Thyroid gland (tissue), 4 donors: ENCODE measurements around the gene ITGB2. TPM values are rescaled to one million over a fixed set of nuclear protein-coding genes. Genes with fewer than 3 reads are reported as not detected.

Experiments
- DNase-seq, 2 donors: peaks; one replicate each; pipeline ENCODE4 v3.0.0-alpha.2; 2019
- H3K27ac ChIP-seq, 3 donors: fragments of 200-600 bp; sonication (generic); 1 replicate in 2 of 3; 2 replicates in 1 of 3; pipeline ENCODE4 v1.5.1; 2016 to 2019; ENCODE audit warnings: mild to moderate bottlenecking in 1 of 3, moderate library complexity in 1 of 3
- H3K27me3 ChIP-seq: fragments of 200-600 bp; sonication (generic); one replicate; pipeline ENCODE4 v1.5.1; 2019
- H3K36me3 ChIP-seq, 2 donors: fragments of 200-600 bp; sonication (generic); one replicate each; pipeline ENCODE4 v1.5.1; 2016 to 2019
- H3K4me1 ChIP-seq, 2 donors: fragments of 200-600 bp; sonication (generic); one replicate each; pipeline ENCODE4 v1.5.1; 2017 to 2019
- H3K4me3 ChIP-seq, 3 donors: fragments of 200-600 bp; sonication (generic); replicated peaks in 1 of 3; 1 replicate in 2 of 3; 2 replicates in 1 of 3; pipeline ENCODE4 v1.5.1; 2016; ENCODE audit warnings: mild to moderate bottlenecking in 1 of 3
- H3K9me3 ChIP-seq: fragments of 200-600 bp; sonication (generic); one replicate; pipeline ENCODE4 v1.5.1; 2017
- CTCF ChIP-seq, 6 experiments: fragments of 200-600 bp in 3 of 6; fragments of 450-650 bp in 3 of 6; sonication (generic) in 3 of 6; IDR thresholded peaks; one replicate each; pipeline ENCODE4 v1.5.1; 2016 to 2019; ENCODE audit warnings: antibody characterized with exemption in 6 of 6, mild to moderate bottlenecking in 2 of 6, inconsistent platforms in 1 of 6, moderate library complexity in 1 of 6
- POLR2A ChIP-seq, 2 donors: fragments of 450-650 bp; IDR thresholded peaks; one replicate each; pipeline ENCODE4 v1.6.1; 2017; ENCODE audit warnings: antibody characterized with exemption in 2 of 2, mild to moderate bottlenecking in 2 of 2, moderate library complexity in 1 of 2
- WGBS, 2 donors: methylation state at CpG; one replicate each; pipeline ENCODE4 v1.1.5; 2017; 5-methylcytosine and 5-hydroxymethylcytosine counted together
- intact Hi-C: fragments of 100-400 bp; cut with DNase I; formaldehyde crosslinking; loops from one replicate; pipeline ENCODE4 v1.15.1; 2023
- total RNA-seq, 4 donors: library from RNA; depleted of rRNA; stranded (reverse); fragments of >200 nt; gene quantifications; one replicate each; pipeline ENCODE4 v1.2.3, GENCODE V29; 2016

The ITGB2 gene
- total RNA-seq, 4 donors from 2014 or later = 18.4 to 79.4 (median 27.5) TPM

- intact Hi-C loops = no loop called here
- H3K36me3 ChIP-seq = peaks cover 41 to 46% of the 10 kb centered on the region in 2 donors
- peaks cover 18 to 20% of the 10 kb centered on the region in 2 donors for H3K4me1 ChIP-seq
- DNase-seq = no peak
- H3K9me3 ChIP-seq = no peaks in the 10 kb centered on the region
- TF ChIP-seq CTCF (IDR thresholded peaks at IDR 0.05) (no peak), POLR2A (IDR thresholded peaks at IDR 0.05) (no peak)
- no peak overlapping the region for H3K27ac ChIP-seq
- no peaks in the 10 kb centered on the region for H3K27me3 ChIP-seq
- 88 to 95% methylated on average over 14 to 20 of the region's 20 CpGs for WGBS, 2 donors
- H3K4me3 ChIP-seq = no peak overlapping the region
Measured at GRCh38 chr21:44850208-44850800, 70.4 kb downstream of the ITGB2 start.

GRCh38 chr21:44849616-44850130 lies 71.0 kb downstream of the ITGB2 start:
- Histone ChIP-seq H3K4me3 (no peak overlapping the region), H3K9me3 (no peaks in the 10 kb centered on the region), H3K27me3 (no peaks in the 10 kb centered on the region), H3K27ac (no peak overlapping the region), H3K36me3 (peaks cover 35 to 40% of the 10 kb centered on the region in 2 donors), H3K4me1 (peaks cover 18 to 20% of the 10 kb centered on the region in 2 donors)
- no peak for DNase-seq
- intact Hi-C loops = no loop called here
- TF ChIP-seq CTCF (IDR thresholded peaks at IDR 0.05) (no peak), POLR2A (IDR thresholded peaks at IDR 0.05) (no peak)
- WGBS, 2 donors = 82 to 83% methylated on average over 12 of the region's 12 CpGs

DNA sequence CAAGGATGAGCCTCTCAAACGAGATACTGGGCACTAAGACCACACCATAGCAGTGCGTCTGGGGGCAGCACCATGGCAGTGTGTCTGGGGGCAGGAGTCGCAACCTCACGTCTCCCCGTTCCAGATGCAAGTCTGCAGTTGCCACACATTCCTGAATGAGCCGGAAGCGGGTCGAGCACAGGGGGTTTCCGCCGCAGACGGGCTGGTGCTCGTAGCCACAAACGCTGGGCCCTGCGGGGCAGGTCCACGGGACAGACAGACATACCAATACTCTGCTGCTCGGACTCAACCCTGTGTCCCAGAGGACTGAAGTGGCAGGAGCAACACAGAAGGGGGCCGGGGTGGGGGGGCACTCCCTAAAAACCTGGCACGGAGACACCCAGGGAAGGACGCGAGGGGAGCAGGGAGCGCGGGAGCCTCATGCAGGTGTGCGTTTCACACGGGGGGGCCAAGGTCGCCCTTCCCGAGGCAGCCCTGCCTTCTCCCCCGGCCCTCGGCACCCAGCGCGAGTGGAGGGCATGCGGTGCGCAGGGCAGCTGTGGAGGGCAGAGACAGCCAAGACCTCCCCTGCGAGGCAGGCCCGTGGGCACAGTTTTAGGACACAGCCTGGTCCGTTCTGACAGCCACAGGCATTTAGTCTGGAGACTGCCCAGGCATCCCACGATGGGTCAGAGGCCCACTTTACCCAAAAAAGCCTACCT lies 71.7 kb downstream of the ITGB2 start:
- Histone ChIP-seq H3K9me3 (no peaks in the 10 kb centered on the region), H3K27me3 (no peaks in the 10 kb centered on the region), H3K27ac (no peak overlapping the region), H3K36me3 (peaks cover 28 to 33% of the 10 kb centered on the region in 2 donors), H3K4me1 (peaks cover 18 to 20% of the 10 kb centered on the region in 2 donors), H3K4me3 (no peak overlapping the region)
- TF ChIP-seq CTCF (IDR thresholded peaks at IDR 0.05) (no peak), POLR2A (IDR thresholded peaks at IDR 0.05) (no peak)
- 94 to 99% methylated on average over 21 to 23 of the region's 36 CpGs for WGBS, 2 donors
- no peak for DNase-seq
- intact Hi-C loops = no loop called here

GRCh38 chr21:44847261-44848056 lies 73.2 kb downstream of the ITGB2 start:
- Histone ChIP-seq H3K36me3 (peaks cover 25 to 31% of the 10 kb centered on the region in 2 donors), H3K4me1 (peaks cover 18 to 20% of the 10 kb centered on the region in 2 donors), H3K27ac (no peak overlapping the region), H3K4me3 (no peak overlapping the region), H3K27me3 (no peaks in the 10 kb centered on the region), H3K9me3 (no peaks in the 10 kb centered on the region)
- TF ChIP-seq CTCF (IDR thresholded peaks at IDR 0.05) = no peak
- TF ChIP-seq POLR2A (IDR thresholded peaks at IDR 0.05) = no peak
- DNase-seq = no peak
- intact Hi-C loops = no loop called here
- 81 to 91% methylated on average over 4 to 18 of the region's 24 CpGs for WGBS, 2 donors
